PC-9 (cell line): ENCODE results near the gene TVP23A. TPM values are rescaled to one million over a fixed set of nuclear protein-coding genes. Genes with fewer than 3 reads are reported as not detected.

Experiments used
- BruUV-seq: library from RNA; stranded (reverse); fragments of 400-500 nt; replicated peaks from 2 replicates; lab custom pipeline; 2021; lab: Mats Ljungman, UMichigan
- CTCF ChIA-PET: fragments of 300-600 bp; sonication (Branson Sonifier 250); formaldehyde crosslinking; loops from one replicate; lab custom pipeline; 2022; ENCODE audit warnings: antibody characterized with exemption; lab: Charles Lee
- POLR2A ChIA-PET: fragments of 300-600 bp; sonication (Branson Sonifier 250); formaldehyde crosslinking; loops from one replicate; lab custom pipeline; 2022; ENCODE audit warnings: antibody characterized with exemption; ENCODE audit not compliant: unreplicated experiment; lab: Charles Lee
- DNase-seq, 2 experiments: peaks; one replicate each; pipeline versions ENCODE4 v3.0.0 to v3.0.0-alpha.2; 2015 to 2022; ENCODE audit warnings: mixed read lengths in 1 of 2
- H2AFZ ChIP-seq: fragments of 200-600 bp; sonication (generic); 2 replicates; pipeline ENCODE4 v1.8.1; 2017; ENCODE audit warnings: antibody characterized with exemption
- H3F3A ChIP-seq: fragments of 200-600 bp; sonication (generic); 2 replicates; pipeline ENCODE4 v1.8.1; 2017; ENCODE audit warnings: antibody characterized with exemption, mild to moderate bottlenecking, low read depth; ENCODE audit not compliant: insufficient read depth
- H3K27ac ChIP-seq: fragments of 200-600 bp; sonication (generic); 2 replicates; pipeline ENCODE4 v1.6.1; 2016; ENCODE audit warnings: mixed run types
- H3K27me3 ChIP-seq: fragments of 200-600 bp; sonication (generic); 2 replicates; pipeline ENCODE4 v1.6.1; 2016; ENCODE audit warnings: low read depth, mixed run types; ENCODE audit not compliant: insufficient read depth
- H3K36me3 ChIP-seq: fragments of 200-600 bp; sonication (generic); 2 replicates; pipeline ENCODE4 v1.6.1; 2016; ENCODE audit warnings: low read depth, mixed run types
- H3K4me1 ChIP-seq: fragments of 200-600 bp; sonication (generic); replicated peaks from 2 replicates; pipeline ENCODE4 v1.6.1; 2016; ENCODE audit warnings: mixed run types; ENCODE audit not compliant: insufficient read depth
- H3K4me2 ChIP-seq: fragments of 200-600 bp; sonication (generic); 2 replicates; pipeline ENCODE4 v1.6.1; 2017; ENCODE audit warnings: mixed run types
- H3K4me3 ChIP-seq: fragments of 200-600 bp; sonication (generic); 2 replicates; pipeline ENCODE4 v1.6.1; 2016; ENCODE audit warnings: mixed run types
- H3K79me2 ChIP-seq: fragments of 200-600 bp; sonication (generic); 2 replicates; pipeline ENCODE4 v1.6.1; 2017; ENCODE audit warnings: low read depth, mixed run types
- H3K9me2 ChIP-seq: fragments of 200-600 bp; sonication (generic); 2 replicates; pipeline ENCODE4 v1.8.1; 2017; ENCODE audit warnings: mild to moderate bottlenecking; ENCODE audit not compliant: insufficient read depth
- H3K9me3 ChIP-seq: fragments of 200-600 bp; sonication (generic); 2 replicates; pipeline ENCODE4 v1.8.1; 2016; ENCODE audit warnings: low read depth; ENCODE audit not compliant: insufficient read depth
- H4K20me1 ChIP-seq: fragments of 200-600 bp; sonication (generic); 2 replicates; pipeline ENCODE4 v1.8.1; 2017; ENCODE audit not compliant: insufficient read depth
- EZH2 ChIP-seq: fragments of 200-600 bp; sonication (generic); IDR thresholded peaks from 2 replicates; pipeline ENCODE4 v1.8.0; 2017; ENCODE audit warnings: antibody characterized with exemption, low read depth
- intact Hi-C: fragments of 100-400 bp; cut with micrococcal nuclease; formaldehyde crosslinking; loops from one replicate; pipeline ENCODE4 v1.10.0; 2022; ENCODE audit not compliant: unreplicated experiment
- total RNA-seq: library from RNA; stranded (reverse); gene quantifications from 2 replicates; pipeline ENCODE4 v1.2.3, GENCODE V29; 2021
- TF ChIP-seq, protein P1 (sequence below): fragments of 200-600 bp; sonication (generic); conservative IDR thresholded peaks from 2 replicates; pipeline ENCODE4 v1.6.1; 2017; ENCODE audit warnings: mixed run types, antibody characterized with exemption, mild to moderate bottlenecking, moderate library complexity

Gene TVP23A
- total RNA-seq, 1 experiment from 2014 or later = not detected

DNA sequence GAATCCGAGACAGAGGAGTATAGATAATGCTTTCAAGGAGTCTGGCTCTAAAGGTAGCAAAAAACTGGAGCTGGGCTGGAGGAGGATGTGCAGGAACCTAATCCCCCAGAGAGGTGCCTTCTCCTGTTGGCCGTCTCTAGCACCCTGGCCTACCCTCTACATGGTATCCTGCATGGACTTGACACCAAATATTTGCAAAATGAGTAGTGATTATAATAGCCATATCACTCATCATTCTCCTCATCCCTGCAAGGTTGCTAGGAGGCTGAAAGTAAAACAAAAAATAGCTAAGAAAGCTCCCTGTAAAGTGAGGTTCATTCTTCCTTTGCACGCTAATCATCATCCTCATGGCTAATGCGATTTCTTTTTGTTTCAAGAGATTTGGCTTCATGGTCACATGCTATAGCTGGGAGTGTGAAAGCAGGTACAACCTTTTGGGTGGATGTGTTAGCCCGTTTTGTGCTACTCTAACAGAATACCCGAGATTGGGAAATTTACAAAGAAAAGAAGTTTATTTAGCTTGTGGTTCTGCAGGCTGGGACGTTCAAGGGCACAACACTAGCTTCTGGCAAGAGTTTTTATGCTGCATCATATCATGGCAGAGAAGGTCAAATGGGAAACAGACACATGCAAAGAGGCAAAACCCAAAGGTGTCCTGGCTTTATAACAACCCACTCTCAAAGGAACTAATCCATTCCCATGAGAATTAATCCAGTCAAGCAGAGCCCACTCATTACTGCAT lies 31.3 kb upstream of the TVP23A start:
- Histone ChIP-seq H3K9me3 (peaks cover 4% of the 10 kb centered on the region; the same call in 1 of the 2 replicates), H3K27me3 (0 out of 2 replicates have a peak, but pooled peaks cover 3% of the 10 kb centered on the region), H2AFZ (no peak overlapping the region), H3F3A (no peaks in the 10 kb centered on the region), H3K4me1 (peaks cover 13% of the 10 kb centered on the region), H3K4me3 (no peak overlapping the region), H3K9me2 (no peaks in the 10 kb centered on the region), H3K79me2 (no peaks in the 10 kb centered on the region), H3K36me3 (no peaks in the 10 kb centered on the region), H3K4me2 (no peak overlapping the region), H4K20me1 (no peaks in the 10 kb centered on the region), H3K27ac (no peak overlapping the region)
- CTCF ChIA-PET = no interaction called here
- DNase-seq = no peak
- TF ChIP-seq, protein P1, sequence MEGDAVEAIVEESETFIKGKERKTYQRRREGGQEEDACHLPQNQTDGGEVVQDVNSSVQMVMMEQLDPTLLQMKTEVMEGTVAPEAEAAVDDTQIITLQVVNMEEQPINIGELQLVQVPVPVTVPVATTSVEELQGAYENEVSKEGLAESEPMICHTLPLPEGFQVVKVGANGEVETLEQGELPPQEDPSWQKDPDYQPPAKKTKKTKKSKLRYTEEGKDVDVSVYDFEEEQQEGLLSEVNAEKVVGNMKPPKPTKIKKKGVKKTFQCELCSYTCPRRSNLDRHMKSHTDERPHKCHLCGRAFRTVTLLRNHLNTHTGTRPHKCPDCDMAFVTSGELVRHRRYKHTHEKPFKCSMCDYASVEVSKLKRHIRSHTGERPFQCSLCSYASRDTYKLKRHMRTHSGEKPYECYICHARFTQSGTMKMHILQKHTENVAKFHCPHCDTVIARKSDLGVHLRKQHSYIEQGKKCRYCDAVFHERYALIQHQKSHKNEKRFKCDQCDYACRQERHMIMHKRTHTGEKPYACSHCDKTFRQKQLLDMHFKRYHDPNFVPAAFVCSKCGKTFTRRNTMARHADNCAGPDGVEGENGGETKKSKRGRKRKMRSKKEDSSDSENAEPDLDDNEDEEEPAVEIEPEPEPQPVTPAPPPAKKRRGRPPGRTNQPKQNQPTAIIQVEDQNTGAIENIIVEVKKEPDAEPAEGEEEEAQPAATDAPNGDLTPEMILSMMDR = no peak
- TF ChIP-seq EZH2 = no peak
- intact Hi-C loops = no loop called here
- POLR2A ChIA-PET = no interaction called here
- BruUV-seq = no TSS peak

DNA sequence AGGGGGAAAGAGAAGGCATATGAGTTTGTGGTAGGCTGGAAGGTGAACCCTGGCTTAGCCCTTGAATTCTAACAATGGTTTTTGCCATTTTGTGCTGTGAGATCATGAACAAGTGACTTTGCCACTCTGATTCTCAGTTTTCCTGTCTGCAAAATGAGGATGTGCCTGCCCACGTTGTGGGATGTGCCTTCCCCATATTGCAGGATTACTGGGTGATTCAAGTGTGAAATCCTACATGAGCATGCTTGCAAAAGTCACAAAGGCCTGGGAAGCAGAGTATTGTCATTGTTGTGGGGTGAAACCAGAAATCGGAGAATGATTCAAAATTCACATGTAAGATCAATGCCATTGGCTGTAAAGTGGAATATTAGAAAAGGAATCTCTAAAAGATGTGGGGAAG lies 28.6 kb upstream of the TVP23A start:
- H3K79me2 ChIP-seq = no peaks in the 10 kb centered on the region
- no peak overlapping the region for H3K27ac ChIP-seq
- TF ChIP-seq, protein P1 = no peak
- no peak for TF ChIP-seq EZH2
- H2AFZ ChIP-seq = no peak overlapping the region
- H3K9me3 ChIP-seq = no peaks in the 10 kb centered on the region
- ChIA-PET CTCF (interaction anchor here (0.5 kb wide), 1 partner anchor 108 kb away, joined by 5 read pairs; no protein-coding TSS in a partner anchor), POLR2A (no interaction called here)
- peaks cover 3% of the 10 kb centered on the region for H3K4me1 ChIP-seq
- no peak for DNase-seq
- H4K20me1 ChIP-seq = no peaks in the 10 kb centered on the region
- no peak overlapping the region for H3K4me3 ChIP-seq
- H3K4me2 ChIP-seq = no peak overlapping the region
- H3F3A ChIP-seq = no peaks in the 10 kb centered on the region
- H3K9me2 ChIP-seq = no peaks in the 10 kb centered on the region
- no TSS peak for BruUV-seq
- H3K36me3 ChIP-seq = no peaks in the 10 kb centered on the region
- 0 out of 2 replicates have a peak, but pooled peaks cover 6% of the 10 kb centered on the region for H3K27me3 ChIP-seq
- intact Hi-C loops = no loop called here

DNA sequence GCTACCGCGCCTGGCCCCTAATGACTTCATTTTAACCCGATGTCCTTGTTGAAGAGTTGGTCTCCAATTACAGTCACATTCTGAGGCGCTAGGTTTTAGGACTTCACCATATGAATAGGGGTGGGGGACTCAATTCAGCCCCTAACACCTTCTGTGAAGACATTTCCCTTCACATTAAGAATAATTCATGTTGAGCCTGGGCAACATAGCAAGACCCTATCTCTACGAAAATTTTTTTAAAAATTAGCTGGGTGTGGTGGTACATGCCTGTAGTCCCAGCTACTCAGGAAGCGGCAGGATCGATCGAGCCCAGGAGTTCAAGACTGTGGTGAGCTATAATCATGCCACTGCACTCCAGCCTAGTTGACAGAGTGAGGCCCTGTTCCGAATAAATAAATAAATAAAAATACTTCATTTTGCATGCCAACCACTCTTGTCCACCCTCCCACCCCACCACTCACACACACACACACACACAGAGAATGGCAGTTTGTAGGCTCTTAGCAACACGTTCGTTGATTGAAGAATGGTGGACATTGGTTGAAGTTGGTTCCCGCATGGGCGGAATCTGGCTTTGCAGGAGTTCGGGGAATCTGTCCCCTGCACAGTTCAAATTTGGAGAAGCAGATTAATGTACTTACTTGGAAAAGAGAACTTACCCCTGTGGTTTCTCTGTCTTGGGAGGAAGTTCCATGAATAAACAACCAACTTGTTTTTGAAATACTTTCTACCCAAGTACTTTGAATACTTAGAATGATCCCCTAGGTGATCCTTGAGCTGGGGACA lies 27.8 kb upstream of the TVP23A start:
- no peaks in the 10 kb centered on the region for H3K9me2 ChIP-seq
- no peaks in the 10 kb centered on the region for H3F3A ChIP-seq
- no peaks in the 10 kb centered on the region for H3K9me3 ChIP-seq
- H3K79me2 ChIP-seq = no peaks in the 10 kb centered on the region
- ChIA-PET POLR2A (no interaction called here), CTCF (no interaction called here)
- H2AFZ ChIP-seq = no peak overlapping the region
- no peaks in the 10 kb centered on the region for H3K36me3 ChIP-seq
- no peak overlapping the region for H3K27ac ChIP-seq
- BruUV-seq = no TSS peak
- H3K4me2 ChIP-seq = no peak overlapping the region
- no peaks in the 10 kb centered on the region for H3K4me1 ChIP-seq
- no peak for DNase-seq
- H3K4me3 ChIP-seq = no peak overlapping the region
- no peaks in the 10 kb centered on the region for H4K20me1 ChIP-seq
- H3K27me3 ChIP-seq = peaks cover 10% of the 10 kb centered on the region; the same call in 1 of the 2 replicates
- TF ChIP-seq, protein P1 = no peak
- TF ChIP-seq EZH2 = no peak
- intact Hi-C loops = no loop called here
